ENCODE results near the gene STIMATE.

Gene STIMATE

DNA sequence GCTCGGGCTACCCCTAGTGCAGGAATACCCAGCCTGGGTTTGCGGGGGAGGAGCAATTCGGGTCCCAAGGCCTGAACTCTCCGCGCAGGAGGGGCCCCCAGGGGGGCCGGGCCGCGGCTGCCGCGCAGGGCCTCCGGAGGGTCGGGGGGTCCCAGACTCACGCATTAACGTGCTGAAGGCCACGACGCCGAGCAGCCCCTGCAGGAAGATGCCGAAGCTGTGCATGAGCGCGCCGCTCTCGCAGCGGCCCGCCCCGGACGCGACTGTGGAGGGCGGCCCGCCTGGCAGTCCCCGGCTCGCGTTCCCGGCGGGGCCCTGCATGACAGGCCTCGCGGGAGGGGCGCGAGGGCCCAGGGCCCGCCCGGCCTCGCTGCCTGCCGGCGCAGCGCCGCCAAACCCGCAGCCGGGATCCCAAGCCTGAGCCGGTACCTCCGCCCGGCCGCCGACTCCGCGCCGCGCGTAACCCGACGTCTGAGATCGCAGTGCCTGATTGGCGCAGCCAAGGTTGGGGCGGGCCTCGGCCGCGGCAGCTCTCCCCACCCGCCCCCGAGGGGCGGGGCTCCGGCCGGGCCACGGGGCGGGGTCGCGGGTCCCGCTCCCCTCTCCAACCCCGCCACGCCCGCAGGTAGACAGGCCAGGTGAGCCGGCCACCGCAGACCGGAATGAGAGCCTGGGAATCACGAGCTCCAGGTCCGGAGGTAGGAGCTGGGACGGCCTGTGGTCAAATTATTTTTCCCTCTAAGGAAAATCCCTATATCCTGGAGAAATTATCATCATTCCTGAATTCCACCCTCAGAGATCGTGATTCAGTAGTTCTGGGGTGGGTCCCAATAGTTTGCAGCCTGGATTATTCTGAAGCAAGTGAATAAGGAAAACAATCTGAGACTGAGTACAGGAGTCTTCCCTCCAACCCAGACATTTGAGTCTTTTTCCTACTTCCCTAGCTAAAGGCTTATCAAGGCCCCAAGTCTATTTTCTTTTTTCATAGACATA, at the start of gene STIMATE:
Gene STIMATE, minus strand, starts transcription at position 419 of the 993 bp plus-strand sequence. Its CDS starts 98 bp downstream, at position 321.
- DNase-seq (ENCODE audit: low read depth in 2 of 2) = peak; percentile 39 to 50

GRCh38 chr3:52939600-52939999, 42.3 kb upstream of the STIMATE start:
- DNase-seq (ENCODE audit: low read depth in 2 of 2) = no peak

GRCh38 chr3:52934630-52935530, 37.5 kb upstream of the STIMATE start:
- DNase-seq (ENCODE audit: low read depth in 2 of 2) = peak; percentile 12 to 22

- DNase-seq (ENCODE audit: low read depth in 2 of 2) = no peak
These were observed 34.5 kb upstream of the STIMATE start for GRCh38 chr3:52931889-52932288.

GRCh38 chr3:52931328-52931727, 34.0 kb upstream of the STIMATE start:
- no peak for DNase-seq (ENCODE audit: low read depth in 2 of 2)

DNA sequence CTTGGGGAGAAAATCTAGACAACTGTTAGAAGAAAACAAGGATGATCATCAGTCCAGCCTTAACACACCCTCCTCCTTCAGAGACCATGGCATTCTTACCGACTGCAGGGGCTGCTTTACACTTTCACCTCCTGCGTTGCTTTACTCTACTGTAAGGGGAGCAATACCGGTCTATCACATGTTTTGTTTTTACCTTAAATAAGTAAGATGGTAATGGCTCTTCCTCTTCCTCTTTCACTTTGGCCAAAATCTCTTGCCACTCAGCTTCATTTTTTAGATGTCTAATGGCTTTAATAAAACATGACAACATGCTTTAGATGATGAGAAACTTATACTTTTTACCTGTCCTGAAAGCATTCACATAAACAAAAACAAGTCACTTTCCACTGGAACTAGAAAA, 33.4 kb upstream of the STIMATE start:
- no peak for DNase-seq (ENCODE audit: low read depth in 2 of 2)

- DNase-seq (ENCODE audit: low read depth in 2 of 2) = no peak
These were observed 29.2 kb upstream of the STIMATE start for GRCh38 chr3:52926554-52926953.

DNA sequence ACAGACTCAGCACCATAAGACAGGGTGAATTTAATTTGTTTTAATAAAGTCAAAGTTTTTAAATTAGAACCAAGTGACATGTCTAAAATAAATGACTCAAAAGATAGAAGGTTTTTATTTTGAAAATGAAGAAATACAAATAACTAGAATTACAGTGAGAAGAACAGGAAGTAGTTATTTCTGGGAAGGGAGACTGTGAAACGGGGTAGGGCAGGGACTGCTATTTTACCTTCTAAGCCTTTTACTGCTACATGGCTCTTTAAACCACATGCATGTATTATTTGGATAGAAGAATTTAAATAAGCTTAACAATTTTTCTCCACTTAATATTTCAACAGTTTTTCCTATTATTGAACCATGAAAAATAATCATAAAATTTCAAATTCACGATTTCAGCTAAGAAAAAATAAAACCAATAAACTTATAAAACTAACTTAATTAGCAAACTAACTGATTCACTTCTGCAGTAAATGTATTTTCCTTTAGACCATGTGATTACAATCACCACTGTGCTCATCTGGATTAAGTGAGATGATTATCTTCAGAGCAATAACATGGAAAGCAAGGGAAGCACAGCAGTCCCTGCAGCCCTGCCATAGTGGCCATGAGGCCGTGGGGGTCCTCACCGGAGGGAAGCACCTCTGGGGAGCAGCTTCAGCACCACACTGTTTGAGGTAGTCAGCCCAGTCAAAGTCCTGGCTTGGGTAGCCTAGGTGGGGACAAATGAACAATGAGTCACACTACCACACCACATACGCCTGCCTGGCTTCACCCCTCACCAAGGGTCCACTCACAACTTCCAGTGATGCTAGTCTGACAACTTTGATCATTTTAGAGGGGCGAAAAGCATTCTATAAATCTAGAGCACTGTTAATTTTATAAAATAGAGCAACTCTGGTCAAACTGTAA, 28.3 kb upstream of the STIMATE start:
- no peak for DNase-seq (ENCODE audit: low read depth in 2 of 2)

DNA sequence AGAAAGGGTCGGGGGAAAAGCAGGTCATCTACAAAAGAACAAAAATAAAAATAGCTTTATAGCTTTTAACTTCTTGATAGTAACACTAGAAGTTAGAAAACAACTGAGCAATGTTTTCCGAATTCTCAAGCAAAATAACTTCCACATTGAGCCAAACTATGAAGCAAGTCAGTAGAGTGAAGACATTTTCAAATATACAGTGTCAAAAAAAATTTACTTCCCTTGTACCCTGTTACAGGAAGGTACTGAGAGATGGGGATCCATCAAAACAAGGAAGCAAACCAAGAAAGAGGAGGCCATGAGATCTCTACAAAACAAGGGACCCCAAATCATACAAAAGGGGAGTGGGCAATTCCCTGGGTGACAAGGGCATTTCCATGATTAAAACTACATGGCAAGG, 26.6 kb upstream of the STIMATE start:
- no peak for DNase-seq (ENCODE audit: low read depth in 2 of 2)

DNA sequence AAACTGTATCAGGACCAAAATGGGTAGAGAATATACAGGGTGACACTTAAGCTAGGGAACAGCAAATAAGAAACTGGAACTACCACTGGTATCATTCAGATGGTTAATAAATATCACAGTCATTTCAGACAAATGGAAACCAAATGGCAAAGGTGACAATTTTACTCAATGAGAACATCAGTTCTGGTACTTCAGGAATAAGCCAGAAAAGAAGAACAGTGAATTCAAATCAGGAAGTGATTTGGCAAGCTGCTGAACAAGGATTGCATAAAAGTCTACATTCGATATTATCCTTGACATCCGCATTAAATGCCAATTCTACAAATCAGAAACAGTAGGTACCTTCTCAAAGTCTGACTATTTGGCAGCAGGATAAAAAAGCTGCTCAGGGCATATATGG, 23.5 kb upstream of the STIMATE start:
- DNase-seq (ENCODE audit: low read depth in 2 of 2) = no peak

DNA sequence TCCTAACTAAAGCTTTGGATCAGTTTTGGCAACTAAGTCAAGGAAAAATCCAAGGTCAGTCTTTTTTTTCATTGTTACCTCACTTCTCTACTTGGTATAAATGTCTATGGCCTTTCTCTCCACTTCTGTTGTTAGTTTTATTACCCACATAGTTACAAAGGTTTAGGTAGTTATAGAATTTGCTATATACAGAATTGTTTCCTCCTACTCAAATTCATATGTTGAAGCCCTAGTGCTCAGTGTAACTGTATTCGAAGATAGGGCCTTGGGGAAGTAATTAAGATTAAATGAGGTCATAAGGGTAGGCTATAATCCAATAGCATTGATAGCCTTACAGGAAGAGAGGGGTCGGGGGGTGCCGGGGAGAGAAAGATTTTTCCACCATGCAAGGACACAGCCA, 19.7 kb upstream of the STIMATE start:
- DNase-seq (ENCODE audit: low read depth in 2 of 2) = no peak

DNA sequence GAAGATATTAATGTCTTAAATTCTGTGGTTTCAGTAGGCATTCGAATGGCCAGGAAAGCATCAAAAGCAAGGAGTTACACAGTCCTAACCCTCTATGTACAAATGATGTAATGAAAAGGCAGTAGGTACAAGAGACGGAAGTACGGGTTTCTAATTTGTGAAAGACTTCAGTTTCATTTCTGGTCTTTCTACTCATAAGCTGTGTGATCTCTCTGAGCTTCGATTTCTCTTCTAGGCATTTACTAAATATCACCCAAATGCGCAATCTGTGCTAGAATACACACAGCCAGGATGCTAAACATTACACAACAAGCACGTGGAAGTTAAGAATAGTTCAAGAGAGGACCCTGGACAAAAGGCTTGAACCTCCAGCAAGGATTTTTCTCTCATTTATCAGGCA, 17.9 kb upstream of the STIMATE start:
- no peak for DNase-seq (ENCODE audit: low read depth in 2 of 2)

DNA sequence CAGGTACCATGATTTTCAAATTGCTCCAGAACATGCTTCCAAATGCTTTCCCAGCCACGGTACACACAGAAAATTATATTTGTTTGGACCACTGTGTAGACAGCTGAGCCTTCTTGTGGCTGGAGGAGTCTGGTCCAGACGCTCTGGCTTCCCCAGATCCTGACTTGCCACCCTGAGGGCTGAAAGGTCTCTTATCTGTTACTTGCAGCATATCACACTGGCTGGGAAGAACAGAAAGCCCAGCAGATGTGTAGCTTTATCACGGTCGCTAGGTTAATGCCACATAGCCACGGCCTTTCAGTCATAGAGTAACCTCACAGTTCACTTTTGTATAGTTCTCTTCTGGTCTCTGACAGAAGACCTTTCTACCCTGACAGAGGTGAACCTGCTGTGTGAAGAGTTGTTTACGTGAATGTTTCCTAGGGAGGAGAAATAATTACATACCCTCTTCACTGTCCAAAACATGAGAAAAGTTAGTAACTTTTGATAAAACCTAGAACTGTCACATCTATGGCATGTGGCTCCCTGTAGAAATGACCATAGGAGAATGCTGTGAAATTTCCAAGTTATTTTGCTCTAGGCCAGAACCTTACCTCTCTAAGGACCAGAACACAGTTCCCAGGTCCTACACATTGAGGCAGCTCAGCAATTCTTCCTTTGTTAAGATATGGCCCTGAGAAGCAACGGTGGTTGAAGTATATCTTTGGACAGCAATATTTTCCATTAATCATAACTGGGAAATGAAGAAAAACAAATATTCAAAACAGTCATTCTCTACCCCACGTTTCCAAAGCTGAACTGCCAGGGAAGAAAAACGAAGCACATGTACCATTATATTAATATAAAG, 15.8 kb upstream of the STIMATE start:
- no peak for DNase-seq (ENCODE audit: low read depth in 2 of 2)

- no peak for DNase-seq (ENCODE audit: low read depth in 2 of 2)
These were observed 13.5 kb upstream of the STIMATE start for GRCh38 chr3:52910823-52911222.

DNA sequence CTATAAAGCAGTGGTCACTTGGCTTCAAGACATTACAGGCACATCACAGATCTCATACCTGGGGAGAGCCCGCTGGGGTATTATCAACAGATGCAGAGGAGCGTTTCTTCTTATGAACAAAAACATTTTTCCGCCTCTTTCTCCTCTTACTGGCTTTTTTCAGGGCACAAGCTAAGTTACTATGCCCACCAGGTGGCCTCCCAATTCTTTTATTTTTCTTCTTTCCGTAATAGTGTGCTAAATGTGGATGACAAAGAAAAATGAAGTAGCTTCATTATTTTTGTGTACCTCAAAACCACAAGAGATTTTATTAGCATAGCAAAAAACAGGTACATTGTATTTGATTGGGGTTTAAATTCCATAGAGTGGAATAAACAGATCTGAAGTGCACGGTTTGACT, 10.1 kb upstream of the STIMATE start:
- DNase-seq (ENCODE audit: low read depth in 2 of 2) = no peak

GRCh38 chr3:52904552-52904951, 7.2 kb upstream of the STIMATE start:
- no peak for DNase-seq (ENCODE audit: low read depth in 2 of 2)

DNA sequence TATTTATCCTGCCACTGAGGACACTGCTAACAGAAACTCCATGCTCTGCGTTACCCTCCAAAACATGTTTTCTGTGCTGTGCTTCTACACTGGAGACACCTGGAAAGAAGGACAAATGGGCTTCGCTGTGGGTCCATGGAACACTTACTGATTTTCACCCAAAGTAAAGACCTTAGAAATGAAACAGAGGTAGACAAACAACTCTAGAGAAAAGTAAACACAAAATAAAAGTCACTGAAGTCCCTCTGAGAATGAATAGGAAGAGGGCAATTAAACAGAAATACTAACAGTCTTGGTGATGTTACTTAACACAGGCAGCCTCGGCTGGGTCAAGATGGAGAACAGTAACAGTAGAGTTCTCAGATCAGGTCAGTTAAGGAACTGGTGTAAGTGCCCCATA, 6.7 kb upstream of the STIMATE start:
- no peak for DNase-seq (ENCODE audit: low read depth in 2 of 2)

- no peak for DNase-seq (ENCODE audit: low read depth in 2 of 2)
These were observed 735 bp downstream of the STIMATE start for GRCh38 chr3:52896613-52897012.

DNA sequence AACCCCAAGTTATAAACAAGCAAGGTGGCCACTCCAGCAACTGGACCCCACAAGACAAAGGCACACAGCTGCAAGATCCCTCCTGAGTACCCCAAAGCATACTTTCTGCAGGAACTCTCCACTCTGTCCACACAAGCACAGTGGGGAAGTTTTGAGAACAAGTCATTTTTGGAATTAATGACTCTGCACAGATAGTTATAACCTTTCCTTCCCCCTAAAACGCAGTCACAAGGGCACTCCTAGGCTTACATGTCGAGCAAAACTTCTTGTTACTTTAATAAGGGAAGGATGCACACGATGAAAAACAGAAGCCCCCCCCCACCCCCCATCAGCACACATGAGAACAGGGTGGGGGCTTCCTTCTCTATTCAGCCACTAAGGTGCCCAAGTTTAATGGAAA, 1.2 kb downstream of the STIMATE start:
- no peak for DNase-seq (ENCODE audit: low read depth in 2 of 2)

DNA sequence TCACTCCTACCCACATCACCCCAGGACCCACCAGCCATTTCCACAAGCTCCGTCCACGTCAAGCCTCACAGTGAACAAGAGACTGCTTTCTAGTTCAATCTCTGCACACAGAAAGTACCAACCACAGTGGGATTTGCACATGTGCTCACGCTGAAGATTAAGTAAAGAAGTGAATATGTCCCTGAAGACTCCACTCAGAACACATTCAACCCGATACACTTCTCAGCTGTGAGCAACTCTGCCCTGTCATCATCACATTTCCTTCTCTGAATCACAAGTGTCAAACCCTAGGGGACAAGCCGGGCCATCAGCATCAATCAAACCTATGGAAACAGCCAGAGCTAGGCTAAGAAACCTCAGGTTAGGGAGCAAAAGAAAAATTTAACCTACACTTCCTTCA, 1.9 kb downstream of the STIMATE start:
- DNase-seq (ENCODE audit: low read depth in 2 of 2) = no peak

GRCh38 chr3:52894756-52895155, 2.6 kb downstream of the STIMATE start:
- no peak for DNase-seq (ENCODE audit: low read depth in 2 of 2)
